Prostate gland (tissue), 2 donors: ENCODE measurements around the gene ZDHHC4. TPM values are rescaled to one million over a fixed set of nuclear protein-coding genes. Genes with fewer than 3 reads are reported as not detected.
A peak's percentile ranks its signal among the peaks of the same experiment; 100 is the strongest.

Source experiments
- DNase-seq: peaks from one replicate; pipeline ENCODE4 v3.0.0-alpha.2; 2019; ENCODE audit warnings: low spot score
- H3K27ac ChIP-seq, 2 donors: fragments of 200-600 bp; sonication (generic); 2 replicates each; pipeline ENCODE4 v1.5.1; 2017 to 2019
- H3K27me3 ChIP-seq: fragments of 200-600 bp; sonication (generic); replicated peaks from 2 replicates; pipeline ENCODE4 v1.5.1; 2019; ENCODE audit not compliant: insufficient read depth
- H3K36me3 ChIP-seq, 2 donors: fragments of 200-600 bp; sonication (generic); 1 replicate in 1 of 2; 2 replicates in 1 of 2; pipeline versions ENCODE4 v1.5.1 to v1.8.1; 2017 to 2019
- H3K4me1 ChIP-seq: fragments of 200-600 bp; sonication (generic); replicated peaks from 2 replicates; pipeline ENCODE4 v1.5.1; 2019
- H3K4me3 ChIP-seq, 2 donors: fragments of 200-600 bp; sonication (generic); 2 replicates each; pipeline ENCODE4 v1.5.1; 2017 to 2019
- H3K9me3 ChIP-seq: fragments of 200-600 bp; sonication (generic); 2 replicates; pipeline ENCODE4 v1.5.1; 2017
- CTCF ChIP-seq, 4 experiments: fragments of 200-600 bp in 2 of 4; fragments of 450-650 bp in 2 of 4; sonication (generic) in 2 of 4; IDR thresholded peaks; 1 replicate in 3 of 4; 2 replicates in 1 of 4; pipeline ENCODE4 v1.5.1; 2016 to 2019; ENCODE audit warnings: antibody characterized with exemption in 4 of 4, mild to moderate bottlenecking in 2 of 4, moderate library complexity in 2 of 4
- POLR2A ChIP-seq: fragments of 450-650 bp; IDR thresholded peaks from one replicate; pipeline ENCODE4 v1.6.1; 2016; ENCODE audit warnings: antibody characterized with exemption, mild to moderate bottlenecking
- POLR2AphosphoS5 ChIP-seq: sonication (generic); formaldehyde crosslinking; IDR thresholded peaks from one replicate; pipeline ENCODE4 v1.6.1; 2017; ENCODE audit warnings: antibody characterized with exemption
- WGBS: methylation state at CpG from one replicate; pipeline ENCODE4 v1.1.5; 2018; 5-methylcytosine and 5-hydroxymethylcytosine counted together
- intact Hi-C: fragments of 100-400 bp; cut with DNase I; formaldehyde crosslinking; loops from one replicate; pipeline ENCODE4 v1.14.2; 2022
- total RNA-seq, 2 donors: library from RNA; depleted of rRNA; stranded (reverse); fragments of >200 nt; gene quantifications; one replicate each; pipeline ENCODE4 v1.1.0, GENCODE V29; 2016

Gene ZDHHC4
- total RNA-seq, 2 donors from 2014 or later: 69.9 to 73.3 TPM

GRCh38 chr7:6589829-6590644 lies 12.8 kb downstream of the ZDHHC4 start, which contains the start of gene INTS15:
Gene INTS15, plus strand, starts transcription at chr7:6590021. Its CDS starts 263 bp downstream, at chr7:6590284.
- TF ChIP-seq CTCF (IDR thresholded peaks at IDR 0.05): peak; percentile 77 to 95 (median 92)
- TF ChIP-seq POLR2AphosphoS5: no peak
- Histone ChIP-seq H3K27ac (peak within 1 kb of the TSS; percentile 66 to 89), H3K36me3 (peaks cover 0 to 13% of the 10 kb centered on the region in 2 donors), H3K4me3 (peak within 1 kb of the TSS; percentile 69 to 90), H3K9me3 (no peaks in the 10 kb centered on the region), H3K27me3 (no peaks in the 10 kb centered on the region), H3K4me1 (peaks cover 5% of the 10 kb centered on the region)
- DNase-seq: peak; percentile 57
- WGBS: 0% methylated on average over 41 of the region's 107 CpGs
- intact Hi-C loops: no loop called here

- Histone ChIP-seq H3K36me3 (peaks cover 0 to 10% of the 10 kb centered on the region in 2 donors), H3K4me3 (peak overlapping the region; percentile 69 to 90), H3K27me3 (no peaks in the 10 kb centered on the region), H3K4me1 (peaks cover 5% of the 10 kb centered on the region), H3K9me3 (no peaks in the 10 kb centered on the region), H3K27ac (peak overlapping the region; percentile 66 to 89)
- TF ChIP-seq CTCF (IDR thresholded peaks at IDR 0.05) (no peak), POLR2A (no peak), POLR2AphosphoS5 (no peak)
- intact Hi-C loops: no loop called here
- DNase-seq: no peak
- 10% methylated on average over 10 of the region's 10 CpGs for WGBS
These were observed 13.4 kb downstream of the ZDHHC4 start for GRCh38 chr7:6590645-6591110.

GRCh38 chr7:6600093-6600492 lies 22.8 kb downstream of the ZDHHC4 start:
- intact Hi-C loops: no loop called here
- H3K27ac ChIP-seq: no peak overlapping the region
- no peak overlapping the region for H3K4me3 ChIP-seq
- no peaks in the 10 kb centered on the region for H3K9me3 ChIP-seq
- no peaks in the 10 kb centered on the region for H3K27me3 ChIP-seq
- DNase-seq: no peak
- peaks cover 0 to 4% of the 10 kb centered on the region in 2 donors for H3K36me3 ChIP-seq
- WGBS: 89% methylated on average over 15 of the region's 15 CpGs
- TF ChIP-seq POLR2AphosphoS5: no peak
- TF ChIP-seq POLR2A: no peak
- no peaks in the 10 kb centered on the region for H3K4me1 ChIP-seq

- Histone ChIP-seq H3K9me3 (no peaks in the 10 kb centered on the region), H3K27ac (no peak overlapping the region), H3K27me3 (no peaks in the 10 kb centered on the region), H3K36me3 (no peaks in the 10 kb centered on the region), H3K4me1 (no peaks in the 10 kb centered on the region), H3K4me3 (no peak overlapping the region)
- DNase-seq: no peak
- no peak for TF ChIP-seq POLR2AphosphoS5
- intact Hi-C loops: no loop called here
- 89% methylated on average over 10 of the region's 10 CpGs for WGBS
These were observed 27.2 kb downstream of the ZDHHC4 start for GRCh38 chr7:6604458-6604857.

- DNase-seq: no peak
- WGBS: 92% methylated on average over 33 of the region's 36 CpGs
- intact Hi-C loops: no loop called here
- no peak for TF ChIP-seq POLR2A
- TF ChIP-seq CTCF (IDR thresholded peaks at IDR 0.05): no peak
- TF ChIP-seq POLR2AphosphoS5: no peak
- H3K9me3 ChIP-seq: no peaks in the 10 kb centered on the region
- H3K27me3 ChIP-seq: no peaks in the 10 kb centered on the region
- H3K4me3 ChIP-seq: no peak overlapping the region
- no peaks in the 10 kb centered on the region for H3K4me1 ChIP-seq
- no peak overlapping the region for H3K27ac ChIP-seq
- no peaks in the 10 kb centered on the region for H3K36me3 ChIP-seq
These were observed 29.8 kb downstream of the ZDHHC4 start for GRCh38 chr7:6606866-6607583.
